Measurements from ENCODE around the gene PRR20G.

DNA sequence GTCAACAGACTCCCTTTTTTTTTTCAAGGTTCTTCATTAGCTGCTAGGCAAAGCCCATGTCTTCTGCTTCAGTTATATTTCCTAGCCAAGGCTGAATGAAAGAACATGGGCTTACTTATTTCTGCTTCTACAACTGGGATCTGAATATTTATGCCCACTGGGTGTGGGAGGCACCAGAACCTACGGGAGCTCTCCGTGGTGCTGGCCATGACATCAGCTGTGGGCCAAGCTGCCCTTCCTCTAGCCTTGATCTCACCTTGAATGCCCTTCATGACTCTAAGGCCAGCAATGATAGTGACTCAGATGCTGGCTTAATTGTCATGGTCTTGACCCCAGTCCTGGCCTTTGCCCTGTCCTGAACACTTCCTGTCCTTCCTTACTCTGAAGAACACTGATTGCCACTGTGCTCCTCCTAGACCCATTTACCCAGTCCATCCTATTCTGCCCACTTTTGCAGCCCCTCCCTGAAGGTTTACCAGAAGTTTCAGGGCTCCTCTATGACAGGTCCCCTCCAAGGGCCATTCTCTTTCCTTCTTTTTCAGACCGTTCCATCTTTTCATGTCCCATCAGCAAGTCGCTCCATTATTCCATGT lies 32.8 kb upstream of the PRR20G start:
- TF ChIP-seq, protein P1, sequence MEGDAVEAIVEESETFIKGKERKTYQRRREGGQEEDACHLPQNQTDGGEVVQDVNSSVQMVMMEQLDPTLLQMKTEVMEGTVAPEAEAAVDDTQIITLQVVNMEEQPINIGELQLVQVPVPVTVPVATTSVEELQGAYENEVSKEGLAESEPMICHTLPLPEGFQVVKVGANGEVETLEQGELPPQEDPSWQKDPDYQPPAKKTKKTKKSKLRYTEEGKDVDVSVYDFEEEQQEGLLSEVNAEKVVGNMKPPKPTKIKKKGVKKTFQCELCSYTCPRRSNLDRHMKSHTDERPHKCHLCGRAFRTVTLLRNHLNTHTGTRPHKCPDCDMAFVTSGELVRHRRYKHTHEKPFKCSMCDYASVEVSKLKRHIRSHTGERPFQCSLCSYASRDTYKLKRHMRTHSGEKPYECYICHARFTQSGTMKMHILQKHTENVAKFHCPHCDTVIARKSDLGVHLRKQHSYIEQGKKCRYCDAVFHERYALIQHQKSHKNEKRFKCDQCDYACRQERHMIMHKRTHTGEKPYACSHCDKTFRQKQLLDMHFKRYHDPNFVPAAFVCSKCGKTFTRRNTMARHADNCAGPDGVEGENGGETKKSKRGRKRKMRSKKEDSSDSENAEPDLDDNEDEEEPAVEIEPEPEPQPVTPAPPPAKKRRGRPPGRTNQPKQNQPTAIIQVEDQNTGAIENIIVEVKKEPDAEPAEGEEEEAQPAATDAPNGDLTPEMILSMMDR (IDR thresholded peaks at IDR 0.05): no peak
- TF ChIP-seq POLR2A (IDR thresholded peaks at IDR 0.05): no peak
- TF ChIP-seq POLR2AphosphoS5 (IDR thresholded peaks at IDR 0.05): no peak
- TF ChIP-seq EP300 (IDR thresholded peaks at IDR 0.05): no peak

Data from stomach (tissue), 4 donors.